Body of pancreas (tissue), 4 donors: ENCODE results near the gene SPR.

Experiments
- CTCF ChIP-seq, 7 experiments: fragments of 450-650 bp in 4 of 7; fragments of 200-600 bp in 3 of 7; sonication (generic) in 3 of 7; IDR thresholded peaks; one replicate each; pipeline ENCODE4 v1.5.1; 2016 to 2019; ENCODE audit warnings: antibody characterized with exemption in 7 of 7
- POLR2A ChIP-seq, 3 donors: fragments of 450-650 bp; IDR thresholded peaks; one replicate each; pipeline ENCODE4 v1.6.1; 2016; ENCODE audit warnings: antibody characterized with exemption in 3 of 3, mild to moderate bottlenecking in 2 of 3

- TF ChIP-seq POLR2A (IDR thresholded peaks at IDR 0.05) (no peak), CTCF (IDR thresholded peaks at IDR 0.05) (no peak)
Observed at GRCh38 chr2:72864500-72864899, 22.7 kb upstream of the SPR start.
